Smooth muscle cell (in vitro differentiated cells): ENCODE measurements around the gene ASB10. TPM values are rescaled to one million over a fixed set of nuclear protein-coding genes. Genes with fewer than 3 reads are reported as not detected.

ENCODE experiments used
- DNase-seq: peaks from one replicate; lab custom pipeline; 2025; ENCODE audit not compliant: unreplicated experiment; lab: John Stamatoyannopoulos, UW
- H2AFZ ChIP-seq: fragments of 200-600 bp; sonication (generic); 2 replicates; pipeline ENCODE4 v1.6.0; 2016; ENCODE audit warnings: antibody characterized with exemption, low read depth, mild to moderate bottlenecking
- H3F3A ChIP-seq: fragments of 200-600 bp; sonication (generic); 2 replicates; pipeline ENCODE4 v1.6.0; 2017; ENCODE audit warnings: antibody characterized with exemption, low read depth
- H3K27ac ChIP-seq: fragments of 200-600 bp; sonication (generic); 2 replicates; pipeline ENCODE4 v1.5.1; 2016; ENCODE audit warnings: low read depth, mild to moderate bottlenecking
- H3K27me3 ChIP-seq: fragments of 200-600 bp; sonication (generic); 2 replicates; pipeline ENCODE4 v1.6.1; 2016; ENCODE audit warnings: low read depth, mild to moderate bottlenecking
- H3K36me3 ChIP-seq: fragments of 200-600 bp; sonication (generic); 2 replicates; pipeline ENCODE4 v1.5.1; 2016; ENCODE audit warnings: low read depth
- H3K4me1 ChIP-seq: fragments of 200-600 bp; sonication (generic); 2 replicates; pipeline ENCODE4 v1.5.1; 2016; ENCODE audit warnings: low read depth
- H3K4me2 ChIP-seq: fragments of 200-600 bp; sonication (generic); 2 replicates; pipeline ENCODE4 v1.6.0; 2016; ENCODE audit warnings: mild to moderate bottlenecking
- H3K4me3 ChIP-seq: fragments of 200-600 bp; sonication (generic); 2 replicates; pipeline ENCODE4 v1.5.1; 2016; ENCODE audit warnings: mild to moderate bottlenecking
- H3K79me2 ChIP-seq: fragments of 200-600 bp; sonication (generic); 2 replicates; pipeline ENCODE4 v1.6.0; 2016; ENCODE audit warnings: low read depth, mild to moderate bottlenecking
- H3K9ac ChIP-seq: fragments of 200-600 bp; sonication (generic); 2 replicates; pipeline ENCODE4 v1.6.0; 2016; ENCODE audit warnings: low read depth
- H3K9me3 ChIP-seq: fragments of 200-600 bp; sonication (generic); replicated peaks from 2 replicates; pipeline ENCODE4 v1.5.1; 2016; ENCODE audit warnings: low read depth
- H4K20me1 ChIP-seq: fragments of 200-600 bp; sonication (generic); 2 replicates; pipeline ENCODE4 v1.6.0; 2016; ENCODE audit warnings: low read depth
- CTCF ChIP-seq: fragments of 200-600 bp; sonication (generic); IDR thresholded peaks from 2 replicates; pipeline ENCODE4 v1.5.1; 2017; ENCODE audit warnings: borderline replicate concordance, mild to moderate bottlenecking, antibody characterized with exemption; ENCODE audit not compliant: insufficient read depth, poor library complexity, severe bottlenecking
- WGBS: methylation state at CpG from one replicate; pipeline ENCODE4 v1.1.7; 2016; ENCODE audit warnings: low lambda C conversion rate; 5-methylcytosine and 5-hydroxymethylcytosine counted together
- polyA plus RNA-seq: library from polyadenylated mRNA; unstranded; fragments of >200 nt; fragmentation: Nextera tagmentation; extraction: Ambion mirVana; gene quantifications from 2 replicates; pipeline ENCODE4 v1.2.1, GENCODE V29; 2016
- total RNA-seq: library from RNA; depleted of rRNA; stranded (reverse); fragments of >200 nt; gene quantifications from 2 replicates; pipeline ENCODE4 v1.2.3, GENCODE V29; 2014

ASB10 gene
- total and polyA plus RNA-seq, 2 experiments from 2014 or later, result not detected

GRCh38 chr7:151141855-151142685 lies 45.0 kb downstream of the ASB10 start:
- Histone ChIP-seq H3K27ac (no peak overlapping the region), H3K9me3 (no peaks in the 10 kb centered on the region), H3K9ac (no peak overlapping the region), H3F3A (no peaks in the 10 kb centered on the region), H3K4me3 (no peak overlapping the region), H2AFZ (no peak overlapping the region), H4K20me1 (peaks cover 10% of the 10 kb centered on the region), H3K27me3 (no peaks in the 10 kb centered on the region), H3K79me2 (no peaks in the 10 kb centered on the region), H3K36me3 (no peaks in the 10 kb centered on the region), H3K4me1 (peaks cover 16% of the 10 kb centered on the region), H3K4me2 (no peak overlapping the region)
- WGBS, result 94% methylated on average over 31 of the region's 31 CpGs
- DNase-seq, result no peak
- no peak for TF ChIP-seq CTCF

- no peaks in the 10 kb centered on the region for H3K36me3 ChIP-seq
Observed at GRCh38 chr7:151141311-151141854, 45.7 kb downstream of the ASB10 start.

GRCh38 chr7:151140826-151141225 lies 46.2 kb downstream of the ASB10 start:
- WGBS, result over 99% methylated on average over 7 of the region's 7 CpGs
- H3K4me2 ChIP-seq, result no peak overlapping the region
- H4K20me1 ChIP-seq, result peaks cover 10% of the 10 kb centered on the region
- H3F3A ChIP-seq, result no peaks in the 10 kb centered on the region
- no peaks in the 10 kb centered on the region for H3K27me3 ChIP-seq
- no peaks in the 10 kb centered on the region for H3K79me2 ChIP-seq
- H2AFZ ChIP-seq, result no peak overlapping the region
- no peak for DNase-seq
- no peak overlapping the region for H3K27ac ChIP-seq
- H3K9ac ChIP-seq, result no peak overlapping the region
- no peaks in the 10 kb centered on the region for H3K36me3 ChIP-seq
- H3K9me3 ChIP-seq, result no peaks in the 10 kb centered on the region
- peaks cover 16% of the 10 kb centered on the region for H3K4me1 ChIP-seq
- TF ChIP-seq CTCF, result no peak
- H3K4me3 ChIP-seq, result no peak overlapping the region

More at GRCh38 chr7:151141311-151141854, 45.7 kb downstream of the ASB10 start:
- no peak for DNase-seq
- H4K20me1 ChIP-seq, result peaks cover 10% of the 10 kb centered on the region
- H2AFZ ChIP-seq, result no peak overlapping the region
- no peak for TF ChIP-seq CTCF
- H3K4me2 ChIP-seq, result no peak overlapping the region
- no peaks in the 10 kb centered on the region for H3K27me3 ChIP-seq
- no peak overlapping the region for H3K4me3 ChIP-seq
- 92% methylated on average over 9 of the region's 9 CpGs for whole genome bisulfite sequencing
- no peaks in the 10 kb centered on the region for H3K9me3 ChIP-seq
- no peaks in the 10 kb centered on the region for H3F3A ChIP-seq
- peaks cover 16% of the 10 kb centered on the region for H3K4me1 ChIP-seq
- H3K79me2 ChIP-seq, result no peaks in the 10 kb centered on the region
- no peak overlapping the region for H3K27ac ChIP-seq
- H3K9ac ChIP-seq, result no peak overlapping the region
